ENCODE data around the gene ROR1. TPM values are rescaled to one million over a fixed set of nuclear protein-coding genes. Genes with fewer than 3 reads are reported as not detected.

The ROR1 gene
- total RNA-seq, 1 donor from 2014 or later: 13.1 TPM

DNA sequence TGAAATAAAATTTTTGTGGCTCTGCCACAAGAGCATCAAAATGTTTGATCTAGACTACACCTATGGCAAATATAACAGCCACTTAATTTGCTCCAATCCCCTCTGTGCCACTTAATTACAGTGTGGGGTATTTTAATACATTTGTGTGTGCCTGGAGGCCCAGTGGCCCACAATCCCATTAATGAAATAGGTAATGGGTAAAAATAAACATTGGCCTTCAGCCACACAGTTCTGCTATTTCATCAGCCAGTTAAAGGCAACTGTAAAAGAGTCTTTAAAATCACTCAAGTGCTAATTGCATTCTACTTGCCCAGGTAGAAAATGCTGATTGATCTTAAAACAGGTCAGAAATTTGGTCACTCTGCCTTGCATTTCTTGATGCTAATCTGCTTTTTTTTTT lies 278.0 kb downstream of the ROR1 start:
- DNase-seq (ENCODE audit: low spot score): no peak

DNA sequence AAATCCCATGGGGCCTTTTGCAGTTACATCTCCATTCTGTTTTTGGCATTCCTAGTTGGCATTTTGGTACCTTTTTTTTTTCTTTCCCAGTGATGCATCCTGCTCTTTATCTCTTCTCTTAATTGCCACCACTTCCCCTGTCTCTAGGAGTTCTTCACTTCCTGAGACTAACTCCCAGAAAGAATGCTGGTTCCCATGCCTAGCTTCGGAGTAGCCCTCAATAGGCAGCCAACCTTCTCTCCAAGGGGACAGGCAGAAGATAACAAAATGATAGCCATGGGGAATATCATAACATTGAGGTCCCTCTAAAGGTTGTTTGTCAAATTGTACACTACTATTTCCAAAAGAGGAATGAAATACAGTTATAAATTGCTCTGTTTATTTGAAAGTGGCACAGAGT lies 279.0 kb downstream of the ROR1 start:
- DNase-seq (ENCODE audit: low spot score): no peak

DNA sequence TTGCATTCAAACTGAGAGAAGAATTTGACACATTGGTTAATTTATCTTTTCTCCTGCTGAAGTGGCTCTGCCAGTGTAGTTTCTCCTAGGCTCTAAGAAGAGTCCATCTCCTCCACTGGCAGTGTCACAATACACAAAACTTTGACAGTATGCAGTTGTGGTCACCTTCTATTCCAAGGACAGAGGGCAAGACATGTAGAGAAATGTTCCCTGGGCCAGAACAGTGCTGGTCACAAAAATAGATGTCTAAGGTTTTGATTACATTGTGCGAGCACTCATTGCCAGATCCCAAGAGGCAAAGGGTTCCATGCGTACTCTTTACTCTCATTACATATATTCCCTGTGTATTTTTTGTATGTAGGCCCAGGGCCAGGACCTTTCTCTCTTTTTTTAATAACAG lies 281.5 kb downstream of the ROR1 start:
- no peak for DNase-seq (ENCODE audit: low spot score)

DNA sequence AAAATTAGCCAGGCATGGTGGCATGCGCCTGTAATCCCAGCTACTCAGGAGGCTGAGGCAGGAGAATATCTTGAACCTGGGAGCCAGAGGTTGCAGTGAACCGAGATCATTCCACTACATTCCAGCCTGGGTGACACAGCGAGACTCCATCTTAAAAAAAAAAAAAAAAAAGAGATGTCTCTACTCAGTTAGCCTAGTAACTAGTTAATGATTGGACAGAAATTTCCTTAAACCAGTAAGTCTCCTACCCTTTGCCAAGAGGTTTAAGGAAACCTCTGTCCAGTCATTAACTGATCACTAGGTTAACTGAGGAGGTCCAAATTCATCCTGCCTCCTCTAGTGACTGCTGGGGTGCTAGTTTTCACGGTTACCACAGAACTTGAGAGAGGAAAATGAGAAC lies 285.7 kb downstream of the ROR1 start:
- no peak for DNase-seq (ENCODE audit: low spot score)

DNA sequence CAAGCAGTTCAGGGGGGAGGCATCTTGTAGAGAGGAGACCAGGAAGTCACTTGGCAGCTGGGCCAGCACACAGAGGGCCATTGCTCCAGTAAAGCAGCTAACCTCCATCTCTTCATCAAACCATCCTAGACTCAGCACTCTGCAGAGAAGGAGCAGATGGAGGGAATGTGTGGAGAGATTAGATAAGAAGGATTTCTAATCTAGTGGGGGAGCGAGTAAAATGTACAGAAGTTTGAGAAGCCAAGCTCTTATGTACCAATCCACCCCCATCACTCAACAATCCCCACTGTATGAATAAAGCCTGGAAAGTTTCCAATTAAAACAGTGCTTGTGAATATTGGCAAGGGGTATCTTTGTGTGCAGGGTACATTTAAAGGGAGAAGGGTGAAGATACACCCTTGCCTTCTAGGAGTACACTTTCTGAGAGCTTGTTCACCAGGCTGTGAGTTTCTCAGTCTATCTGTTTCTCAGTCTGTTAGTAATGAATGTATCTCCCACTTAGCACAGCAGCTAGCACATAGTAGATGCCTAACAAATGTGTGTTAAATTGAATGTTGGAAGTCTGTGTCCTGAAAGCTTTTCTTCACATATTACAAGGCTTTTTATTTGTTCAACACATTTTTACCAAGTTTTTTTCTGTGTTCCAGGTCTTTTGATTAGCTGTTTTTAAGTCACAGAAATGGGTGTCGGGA lies 286.9 kb downstream of the ROR1 start:
- no peak for DNase-seq (ENCODE audit: low spot score)

DNA sequence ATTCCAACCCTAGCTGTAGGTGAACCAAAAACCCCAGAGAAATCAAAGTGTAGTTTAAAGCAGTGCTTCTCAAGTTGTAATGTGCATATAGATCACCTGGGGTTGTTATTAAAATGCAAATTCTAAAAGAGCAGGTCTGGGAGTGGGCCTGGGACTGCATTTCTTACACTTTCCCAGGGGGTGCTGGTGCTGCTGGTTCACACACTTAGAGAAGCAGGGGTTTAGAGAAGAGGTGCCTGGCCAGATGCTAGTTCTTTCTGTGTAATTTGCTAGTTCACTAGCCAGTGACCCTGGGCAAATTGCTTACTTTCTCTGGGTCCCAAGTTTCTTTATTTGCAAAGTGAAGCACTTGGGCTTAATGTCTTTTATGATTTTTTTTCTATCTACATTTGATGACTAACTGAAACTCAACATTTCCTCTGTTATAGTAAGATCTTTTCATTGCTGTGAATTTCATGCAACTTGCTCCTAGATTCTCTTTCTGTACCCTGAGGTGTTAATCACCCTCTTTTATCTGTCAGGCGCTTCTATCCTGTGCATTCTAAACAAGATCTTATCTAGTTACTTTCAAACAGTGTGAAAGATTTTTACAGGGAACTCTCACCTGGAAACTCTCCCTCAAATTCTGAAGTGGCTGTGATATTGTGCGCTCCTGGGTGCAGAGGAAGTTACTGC lies 287.8 kb downstream of the ROR1 start:
- no peak for DNase-seq (ENCODE audit: low spot score)

DNA sequence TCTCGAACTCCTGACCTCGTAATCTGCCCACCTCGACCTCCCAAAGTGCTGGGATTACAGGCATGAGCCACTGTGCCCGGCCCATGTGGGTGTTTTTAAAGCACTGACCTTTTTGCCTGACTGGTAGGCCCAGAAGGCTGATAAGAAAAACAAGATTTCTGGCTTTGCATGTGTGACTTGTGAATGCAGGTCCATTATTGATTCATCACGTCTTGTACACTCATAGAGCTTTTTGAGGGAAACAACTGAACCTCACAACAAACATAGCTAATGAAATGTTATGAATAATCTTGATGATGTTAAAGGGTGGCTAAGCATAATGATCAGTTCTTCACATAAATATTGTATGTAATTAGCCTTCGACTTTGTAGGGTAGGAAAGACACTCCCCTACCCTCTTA lies 288.7 kb downstream of the ROR1 start:
- DNase-seq (ENCODE audit: low spot score): no peak

DNA sequence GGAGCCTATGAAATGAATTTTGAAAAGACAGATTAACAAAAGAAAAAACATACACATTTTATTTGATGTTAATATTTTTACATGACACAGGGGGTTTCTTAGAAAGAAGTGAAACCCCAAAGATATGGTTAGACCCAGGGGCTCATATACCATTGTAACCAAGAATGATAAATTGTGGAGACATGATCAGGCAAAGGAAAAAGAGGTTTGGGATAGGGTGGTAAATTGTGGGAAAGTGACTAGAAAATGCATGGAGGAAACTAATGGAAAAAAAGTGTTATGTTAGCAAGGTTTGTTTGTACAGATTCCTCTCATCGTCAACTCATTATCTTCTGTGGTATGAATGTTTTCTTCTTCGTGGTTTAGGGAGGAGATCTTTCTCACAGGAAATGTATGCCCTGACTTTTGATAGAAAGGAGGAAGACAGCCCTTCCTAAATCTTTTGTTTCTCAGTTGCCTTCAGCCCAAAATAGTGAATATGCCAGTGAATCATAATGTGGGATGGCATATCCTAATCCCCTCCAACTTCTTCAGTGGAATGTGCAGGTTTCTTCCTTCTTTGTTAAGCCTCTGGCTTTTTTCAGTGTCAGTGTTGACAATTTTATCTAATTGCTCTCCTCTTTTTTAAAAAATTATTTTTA lies 289.2 kb downstream of the ROR1 start:
- DNase-seq (ENCODE audit: low spot score): no peak

DNA sequence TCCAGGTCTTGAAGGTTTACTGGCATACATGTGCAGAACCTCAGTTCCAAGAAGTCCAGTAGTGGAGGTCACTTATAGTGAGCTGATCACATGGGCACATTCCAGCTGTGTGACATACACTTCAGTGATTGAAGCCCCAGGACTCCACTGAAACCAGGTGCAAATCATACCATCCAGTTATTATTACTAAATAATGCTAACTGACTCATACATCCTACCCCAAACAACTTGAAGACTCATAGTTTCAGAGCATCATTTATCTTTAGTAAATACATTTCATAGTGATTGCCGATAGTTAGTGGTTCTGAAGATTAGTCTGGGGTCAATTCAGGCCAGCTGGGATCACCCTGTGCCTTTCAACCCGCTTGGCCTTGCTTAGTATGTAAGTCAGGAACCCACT lies 291.8 kb downstream of the ROR1 start:
- DNase-seq (ENCODE audit: low spot score): no peak

DNA sequence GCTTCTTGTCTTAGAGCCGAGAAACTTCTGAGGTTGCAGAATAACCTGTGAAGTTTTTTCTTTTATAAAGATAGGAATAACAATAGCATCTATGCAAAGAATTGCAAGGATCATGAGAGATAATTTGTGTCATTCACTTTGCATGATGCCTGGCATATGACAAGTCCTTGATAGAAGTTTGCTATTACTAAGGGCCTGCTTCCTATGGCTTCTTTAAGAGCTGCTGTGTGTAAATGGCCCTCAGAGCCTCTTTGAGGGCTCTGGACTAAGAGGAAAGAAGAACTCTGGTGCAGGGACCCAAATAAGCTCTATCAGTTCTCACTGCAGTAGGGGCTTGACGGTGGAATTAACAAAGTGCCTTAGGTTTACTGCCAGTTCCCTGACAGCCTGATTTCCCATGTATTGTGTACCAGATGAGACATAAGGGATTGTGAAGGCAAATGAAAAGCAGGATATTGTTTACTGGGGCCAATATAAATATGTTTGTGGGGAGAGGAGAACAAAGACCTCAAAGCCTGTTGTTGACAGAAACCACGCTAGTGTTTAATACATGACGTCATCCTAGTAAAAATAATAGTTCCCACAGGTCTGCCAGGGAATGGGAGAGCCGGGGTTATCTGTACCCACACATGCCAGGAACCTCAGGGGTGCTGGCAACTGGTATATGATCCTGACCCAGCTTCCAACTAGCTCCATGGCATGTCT lies 298.4 kb downstream of the ROR1 start:
- DNase-seq (ENCODE audit: low spot score): no peak

DNA sequence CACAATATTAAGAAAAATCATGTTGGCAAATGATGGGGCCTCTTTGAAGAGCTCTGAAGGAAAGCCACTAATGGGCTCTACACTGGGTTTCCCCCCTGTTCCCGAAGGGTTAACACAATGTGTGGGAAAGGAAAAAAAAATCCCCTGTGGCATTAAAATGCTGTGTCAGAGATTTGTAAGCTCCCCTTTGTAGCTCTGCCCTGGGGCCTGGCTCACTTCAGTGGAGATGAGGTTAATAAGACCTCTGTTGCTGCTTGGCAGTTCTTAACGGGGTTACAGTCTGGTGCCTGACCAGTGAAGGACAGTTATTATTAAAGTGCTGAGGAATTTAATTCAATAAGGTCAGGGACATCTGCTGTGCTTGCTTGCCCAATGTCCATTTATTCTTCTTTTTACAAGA lies 299.9 kb downstream of the ROR1 start:
- DNase-seq (ENCODE audit: low spot score): no peak

DNA sequence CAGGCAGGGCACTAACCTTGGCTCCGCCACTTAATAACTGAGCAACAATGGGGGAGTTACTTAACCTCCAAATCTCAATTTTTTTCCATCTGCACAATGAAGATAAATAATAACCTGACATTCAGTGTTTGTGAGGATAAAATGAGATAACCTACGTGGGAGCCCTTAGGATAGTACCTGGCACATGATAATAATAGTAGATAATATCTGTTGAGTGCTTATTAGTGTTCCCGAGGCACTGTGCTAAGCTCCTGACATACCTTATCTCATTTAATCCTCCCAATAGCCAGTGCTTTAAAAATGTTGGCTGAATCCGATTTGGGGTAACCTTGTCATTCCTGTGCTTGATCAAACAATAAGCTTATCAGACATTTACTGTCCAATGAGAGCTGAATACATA lies 300.9 kb downstream of the ROR1 start:
- no peak for DNase-seq (ENCODE audit: low spot score)

DNA sequence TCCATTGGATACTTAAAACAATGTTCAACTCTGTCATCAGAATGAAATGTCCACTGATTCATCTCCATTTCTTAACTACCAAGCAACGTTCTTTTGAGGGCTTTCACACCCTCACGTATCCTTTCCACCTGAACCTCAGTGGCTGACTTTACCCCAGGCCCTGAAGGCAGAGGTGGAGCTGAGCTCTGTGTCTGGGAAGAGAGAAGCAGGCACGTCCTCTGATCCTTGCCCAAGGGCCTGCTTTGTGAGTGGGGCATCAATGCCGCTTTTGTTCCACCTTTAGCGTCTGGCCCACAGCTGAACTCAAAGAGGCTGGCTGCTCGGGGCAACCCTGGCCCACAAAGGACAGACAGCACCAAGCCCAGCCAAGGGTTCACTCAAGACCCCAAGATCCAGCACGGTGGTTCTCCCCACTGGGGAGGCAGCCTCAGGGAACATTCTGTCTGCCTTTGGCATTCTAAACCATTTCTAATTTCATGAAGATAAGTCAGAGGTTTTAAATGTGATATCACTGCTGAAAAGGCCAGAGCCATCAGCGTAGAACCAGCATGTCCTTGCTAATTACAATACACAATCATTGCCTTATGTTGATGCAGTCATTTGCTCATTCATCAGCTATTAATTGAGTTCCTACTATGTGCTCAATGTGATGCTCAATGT lies 303.6 kb downstream of the ROR1 start:
- DNase-seq (ENCODE audit: low spot score): no peak

DNA sequence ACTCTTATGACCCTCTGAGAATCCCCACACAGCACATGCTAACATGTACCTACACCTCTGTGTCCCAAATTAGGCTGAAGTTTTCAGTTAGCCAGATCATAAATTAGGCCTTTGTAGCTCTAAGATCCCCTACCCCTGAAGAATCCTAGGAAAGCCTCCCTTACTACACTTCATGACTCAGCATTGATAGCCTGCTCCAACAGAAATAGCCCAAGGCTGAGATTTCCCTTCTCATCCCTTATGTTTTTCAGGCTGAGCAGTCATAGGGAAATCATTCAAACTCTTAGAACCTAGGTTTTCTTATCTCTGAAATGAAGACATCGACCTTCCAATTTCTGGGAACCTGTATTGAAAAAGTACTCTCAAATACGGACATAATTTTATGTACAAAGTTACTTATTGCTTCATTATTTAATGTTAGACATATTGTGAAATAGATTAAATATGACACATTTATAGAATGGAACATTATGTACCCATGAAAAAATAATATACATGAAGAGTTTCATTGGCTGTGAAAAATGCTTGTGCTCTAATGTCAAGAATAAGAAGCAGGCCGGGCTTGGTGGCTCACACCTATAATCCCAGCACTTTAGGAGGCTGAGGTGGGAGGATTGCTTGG lies 307.2 kb downstream of the ROR1 start:
- DNase-seq (ENCODE audit: low spot score): no peak

DNA sequence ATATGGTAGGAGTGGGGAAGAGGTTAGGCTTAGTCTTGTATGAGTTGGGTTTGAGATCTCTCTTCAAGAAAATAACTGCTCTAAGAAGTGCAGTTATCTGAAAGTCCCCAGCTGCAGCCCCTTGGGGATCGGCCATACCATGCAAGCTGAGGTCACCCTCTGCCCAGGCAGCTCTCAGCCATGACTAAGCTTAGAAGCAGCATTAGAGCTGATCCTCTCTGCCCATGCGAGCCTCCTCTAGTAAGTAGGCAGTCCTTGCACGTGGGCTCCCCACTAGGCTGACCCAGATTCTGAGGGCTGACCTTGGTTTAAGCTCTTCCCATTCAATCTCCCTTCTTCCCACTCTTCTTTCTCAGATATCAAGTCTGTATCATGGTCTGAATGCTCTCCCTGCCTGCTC lies 308.6 kb downstream of the ROR1 start:
- DNase-seq (ENCODE audit: low spot score): no peak

DNA sequence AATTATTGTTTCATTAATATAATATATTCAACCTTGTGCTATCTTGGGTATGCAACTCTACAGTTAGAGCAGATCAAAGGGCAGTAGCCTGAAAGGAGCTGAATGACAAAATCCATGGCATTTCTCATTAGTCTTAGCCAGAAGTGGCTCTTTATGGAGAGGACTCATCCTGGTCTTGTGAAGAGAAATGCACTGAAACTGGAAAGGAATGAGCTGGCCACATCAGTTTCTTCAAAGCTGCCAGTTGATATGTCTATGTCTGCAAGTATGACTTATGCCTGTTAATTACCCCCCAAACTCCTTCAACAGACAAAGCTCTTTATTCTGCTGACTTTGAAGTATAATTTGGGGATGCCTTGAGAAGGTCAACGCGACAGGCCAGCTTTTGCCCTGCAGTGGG lies 310.6 kb downstream of the ROR1 start:
- DNase-seq (ENCODE audit: low spot score): no peak

DNA sequence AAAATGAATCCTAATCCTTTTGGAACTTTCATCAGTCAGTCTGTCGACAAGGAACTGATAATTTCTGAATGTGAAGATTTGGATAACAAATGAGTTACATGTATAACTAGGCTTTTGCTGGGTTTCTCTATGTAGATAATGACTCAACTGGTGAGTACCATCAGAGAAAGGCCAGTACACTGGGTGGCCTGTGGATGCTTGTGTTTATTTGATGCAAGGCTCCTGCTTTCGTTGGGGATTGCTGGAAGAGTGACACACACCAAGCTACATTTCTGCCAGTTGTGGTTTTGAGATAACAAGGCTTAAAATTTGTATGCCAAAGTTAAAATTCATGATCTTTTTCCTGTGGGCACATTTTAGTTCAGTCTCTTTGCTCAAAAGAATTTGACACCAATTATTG lies 314.0 kb downstream of the ROR1 start:
- no peak for DNase-seq (ENCODE audit: low spot score)

DNA sequence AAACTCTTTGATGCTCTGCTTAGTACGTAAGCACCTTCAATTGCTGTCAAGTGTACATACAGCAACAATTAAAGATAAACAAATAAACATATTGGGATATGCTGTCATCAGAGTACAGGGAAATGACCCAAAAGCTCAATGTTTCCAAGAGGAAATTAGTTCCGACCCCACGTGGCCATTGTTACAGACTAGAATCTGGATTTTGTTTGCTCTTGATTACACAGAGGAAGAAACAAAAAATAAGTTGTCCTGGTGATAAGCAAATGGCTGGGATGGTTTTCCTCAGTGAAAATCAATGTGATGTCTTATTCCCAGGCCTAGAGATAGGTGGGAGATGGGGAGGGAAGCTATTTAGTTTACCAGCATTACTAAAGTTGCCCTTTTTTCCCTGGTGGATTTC lies 316.6 kb downstream of the ROR1 start:
- no peak for DNase-seq (ENCODE audit: low spot score)

DNA sequence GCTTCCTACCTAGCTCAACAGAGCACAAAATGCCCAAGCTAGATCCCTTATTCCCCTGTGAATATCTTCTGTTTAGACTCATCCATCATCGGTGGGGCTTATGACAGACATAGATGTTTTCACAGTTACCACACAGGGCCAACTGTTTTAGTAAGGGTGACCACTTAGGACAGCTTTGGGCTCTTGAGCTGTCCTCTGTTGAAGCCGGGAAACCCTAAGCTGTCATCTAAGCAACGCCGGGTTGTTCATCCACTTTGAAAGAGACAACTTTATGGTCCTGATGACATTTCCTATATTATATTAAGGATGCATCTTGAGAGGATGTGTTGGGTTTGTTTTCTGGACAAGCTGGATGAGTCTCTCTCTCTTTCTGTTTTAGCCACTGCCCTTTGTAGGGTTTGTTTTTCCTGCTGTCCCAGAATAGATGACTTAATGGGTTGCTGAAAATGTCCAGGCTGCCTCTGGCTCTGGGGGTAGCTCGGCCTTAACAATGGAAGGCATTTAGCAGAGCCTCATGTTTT lies 319.1 kb downstream of the ROR1 start:
- no peak for DNase-seq (ENCODE audit: low spot score)

DNA sequence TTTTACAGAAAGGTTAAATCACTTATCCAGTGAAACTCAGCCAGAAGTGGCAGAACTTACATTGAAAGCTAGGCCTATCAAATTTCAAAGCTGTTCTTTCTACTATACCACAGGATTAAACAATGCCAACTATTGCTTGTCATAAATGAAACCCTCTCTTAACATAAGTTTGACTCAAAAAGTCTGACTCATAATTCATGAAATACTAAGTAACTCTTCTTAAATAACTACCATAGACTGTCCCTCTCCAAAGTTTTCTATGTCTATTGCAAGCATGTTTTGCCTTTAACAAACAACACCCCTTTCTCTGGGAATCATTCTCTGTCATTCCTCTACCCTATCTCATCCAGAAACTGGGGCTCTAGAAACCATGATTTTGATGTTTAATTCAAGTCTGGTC lies 320.1 kb downstream of the ROR1 start:
- no peak for DNase-seq (ENCODE audit: low spot score)

DNA sequence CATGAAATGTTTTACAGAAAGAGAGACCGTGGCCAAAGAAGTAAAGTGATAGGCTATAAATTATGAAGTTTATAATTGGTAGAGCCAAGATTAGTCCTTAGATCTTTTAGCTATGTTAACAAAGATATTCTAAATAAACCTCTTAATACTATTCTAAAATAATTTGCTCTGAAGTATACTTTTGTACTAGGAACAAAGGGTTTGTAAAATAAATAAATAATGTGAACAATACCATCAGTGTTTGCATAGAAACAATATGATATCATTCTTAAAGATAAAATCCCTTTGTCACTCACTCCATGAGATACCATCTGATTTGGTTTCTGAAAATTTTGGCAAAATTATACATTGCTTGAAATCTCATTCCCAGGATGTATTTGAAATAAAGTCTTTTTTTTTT lies 322.0 kb downstream of the ROR1 start:
- no peak for DNase-seq (ENCODE audit: low spot score)

DNA sequence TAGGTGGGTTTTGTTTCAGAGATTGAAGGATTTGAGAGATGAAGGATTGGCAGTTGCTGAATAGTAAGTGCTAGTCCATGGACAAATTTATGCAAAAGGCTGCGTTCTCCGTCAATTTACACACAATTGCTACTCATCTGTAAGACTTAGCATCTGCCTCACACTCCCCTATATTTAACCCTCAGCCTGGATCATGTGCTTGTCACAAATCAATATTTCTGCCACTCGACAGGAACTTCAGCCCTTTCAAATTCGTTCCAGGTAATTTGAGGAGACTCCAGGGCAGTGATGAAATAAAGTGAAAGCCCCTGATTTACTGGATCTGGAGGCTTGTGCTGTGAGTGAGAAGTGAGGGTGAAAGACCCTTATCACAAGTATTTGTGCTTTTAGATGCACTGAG lies 324.0 kb downstream of the ROR1 start:
- DNase-seq (ENCODE audit: low spot score): no peak
